Activated gamma-delta T cell (primary cell): Measurements from ENCODE around the gene PDHA2.
"Not testable (repeated sequence)": the region's sequence is repeated elsewhere in the genome, so short reads cannot be mapped to it uniquely, and the experiment has no call there.

ENCODE experiments used
- DNase-seq: peaks from one replicate; lab custom pipeline; 2025; lab: John Stamatoyannopoulos, UW
- total RNA-seq, 2 donors: gene quantifications; one replicate each; lab custom pipeline; 2026; lab: John Stamatoyannopoulos, UW

Gene PDHA2
- total RNA-seq = 0 reads per million in 2 donors

GRCh38 chr4:95839891-95840290 lies at the start of gene PDHA2:
TSS of gene PDHA2 (plus strand) at chr4:95840093. CDS start at chr4:95840151, 58 bp downstream.
- no peak for DNase-seq

- no peak for DNase-seq
Observed at GRCh38 chr4:95798003-95798402, 41.9 kb upstream of the PDHA2 start.

- DNase-seq = no peak
Observed at GRCh38 chr4:95798727-95799126, 41.2 kb upstream of the PDHA2 start.

GRCh38 chr4:95821867-95822266 lies 18.0 kb upstream of the PDHA2 start:
- DNase-seq = no peak

GRCh38 chr4:95825546-95825945 lies 14.3 kb upstream of the PDHA2 start:
- DNase-seq = no peak

- DNase-seq = no peak
Observed at GRCh38 chr4:95830651-95831050, 9.2 kb upstream of the PDHA2 start.

GRCh38 chr4:95831166-95831565 lies 8.7 kb upstream of the PDHA2 start:
- DNase-seq = no peak

- no peak for DNase-seq
Observed at GRCh38 chr4:95833711-95834194, 6.1 kb upstream of the PDHA2 start.

- no peak for DNase-seq
Observed at GRCh38 chr4:95835672-95836071, 4.2 kb upstream of the PDHA2 start.

- no peak for DNase-seq
Observed at GRCh38 chr4:95838192-95838591, 1.7 kb upstream of the PDHA2 start.

- no peak for DNase-seq
Observed at GRCh38 chr4:95847908-95848460, 8.1 kb downstream of the PDHA2 start.

- no peak for DNase-seq
Observed at GRCh38 chr4:95850161-95850560, 10.3 kb downstream of the PDHA2 start.

GRCh38 chr4:95857761-95858160 lies 17.9 kb downstream of the PDHA2 start:
- DNase-seq = no peak

- no peak for DNase-seq
Observed at GRCh38 chr4:95867919-95868318, 28.0 kb downstream of the PDHA2 start.

- DNase-seq = not testable (repeated sequence)
Observed at GRCh38 chr4:95869414-95869813, 29.5 kb downstream of the PDHA2 start.

GRCh38 chr4:95869961-95870500 lies 30.1 kb downstream of the PDHA2 start:
- DNase-seq = no peak

GRCh38 chr4:95877636-95878035 lies 37.7 kb downstream of the PDHA2 start:
- DNase-seq = no peak

- DNase-seq = no peak
Observed at GRCh38 chr4:95887551-95887950, 47.7 kb downstream of the PDHA2 start.

- DNase-seq = no peak
Observed at GRCh38 chr4:95889662-95890061, 49.8 kb downstream of the PDHA2 start.
